Neutrophil (primary cell): Measurements from ENCODE around the gene SYNRG.

Experiments used
- H3K27ac ChIP-seq: fragments of 200-600 bp; sonication (generic); 2 replicates; pipeline ENCODE4 v1.5.1; 2016; ENCODE audit warnings: mild to moderate bottlenecking, moderate library complexity
- H3K27me3 ChIP-seq: fragments of 200-600 bp; sonication (generic); 2 replicates; pipeline ENCODE4 v1.6.0; 2016; ENCODE audit warnings: mild to moderate bottlenecking
- H3K36me3 ChIP-seq: fragments of 200-600 bp; sonication (generic); 2 replicates; pipeline ENCODE4 v1.5.1; 2017
- H3K4me1 ChIP-seq, 2 experiments: fragments of 200-600 bp in 1 of 2; sonication (generic) in 1 of 2; 1 replicate in 1 of 2; 2 replicates in 1 of 2; pipeline versions ENCODE4 v1.5.1 to v1.6.1; 2013 to 2016; ENCODE audit warnings: low read depth in 1 of 2, low read length in 1 of 2, mild to moderate bottlenecking in 1 of 2, moderate library complexity in 1 of 2; ENCODE audit not compliant: control insufficient read depth in 1 of 2, insufficient read depth in 1 of 2
- H3K4me3 ChIP-seq, 2 experiments: fragments of 200-600 bp in 1 of 2; sonication (generic) in 1 of 2; 1 replicate in 1 of 2; 2 replicates in 1 of 2; pipeline ENCODE4 v1.5.1; 2013 to 2016; ENCODE audit warnings: low read depth in 1 of 2, low read length in 1 of 2, mild to moderate bottlenecking in 1 of 2, moderate library complexity in 1 of 2
- H3K9me3 ChIP-seq: fragments of 200-600 bp; sonication (generic); 2 replicates; pipeline ENCODE4 v1.5.1; 2016
- CTCF ChIP-seq: fragments of 200-600 bp; sonication (generic); IDR thresholded peaks from 2 replicates; pipeline ENCODE4 v1.5.1; 2016; ENCODE audit warnings: antibody characterized with exemption

Gene SYNRG

GRCh38 chr17:37609170-37610040 is at the start of gene SYNRG:
SYNRG (minus strand) TSS chr17:37609418; CDS start chr17:37609355, 63 bp downstream.
- peaks cover 13% of the 10 kb centered on the region for H3K36me3 ChIP-seq
- TF ChIP-seq CTCF = peak; percentile 64
- peaks cover 39 to 41% of the 10 kb centered on the region in 2 experiments for H3K4me1 ChIP-seq
- H3K27me3 ChIP-seq = no peaks in the 10 kb centered on the region
- peak within 1 kb of the TSS; percentile 86 for H3K27ac ChIP-seq
- H3K9me3 ChIP-seq = no peaks in the 10 kb centered on the region
- peak within 1 kb of the TSS; percentile 84 to 87 for H3K4me3 ChIP-seq

GRCh38 chr17:37657202-37657601 is 48.0 kb upstream of the SYNRG start:
- Histone ChIP-seq H3K9me3 (no peaks in the 10 kb centered on the region), H3K27me3 (peaks cover 47% of the 10 kb centered on the region), H3K4me1 (no peaks in the 10 kb centered on the region), H3K36me3 (no peaks in the 10 kb centered on the region), H3K27ac (no peak overlapping the region), H3K4me3 (no peak overlapping the region)
- no peak for TF ChIP-seq CTCF

- Histone ChIP-seq H3K27me3 (peaks cover 82% of the 10 kb centered on the region), H3K4me3 (no peak overlapping the region), H3K4me1 (no peaks in the 10 kb centered on the region), H3K9me3 (no peaks in the 10 kb centered on the region), H3K36me3 (no peaks in the 10 kb centered on the region), H3K27ac (no peak overlapping the region)
- TF ChIP-seq CTCF = no peak
Measured at GRCh38 chr17:37651849-37652248, 42.6 kb upstream of the SYNRG start.

- H3K27me3 ChIP-seq = peaks cover 96% of the 10 kb centered on the region
- H3K4me3 ChIP-seq = no peak overlapping the region
- H3K27ac ChIP-seq = no peak overlapping the region
- no peaks in the 10 kb centered on the region for H3K4me1 ChIP-seq
- no peak for TF ChIP-seq CTCF
- H3K36me3 ChIP-seq = no peaks in the 10 kb centered on the region
- H3K9me3 ChIP-seq = no peaks in the 10 kb centered on the region
Measured at GRCh38 chr17:37650419-37651003, 41.3 kb upstream of the SYNRG start.

GRCh38 chr17:37648555-37648954 is 39.3 kb upstream of the SYNRG start:
- no peak overlapping the region for H3K4me3 ChIP-seq
- H3K36me3 ChIP-seq = no peaks in the 10 kb centered on the region
- H3K27me3 ChIP-seq = peaks cover 99% of the 10 kb centered on the region
- no peak overlapping the region for H3K27ac ChIP-seq
- peaks cover 1 to 2% of the 10 kb centered on the region in 2 experiments for H3K4me1 ChIP-seq
- TF ChIP-seq CTCF = no peak
- no peaks in the 10 kb centered on the region for H3K9me3 ChIP-seq
